GM06990 (cell line): ENCODE results near the gene AFF2.

Experiments
- DNase-seq: peaks from one replicate; pipeline ENCODE4 v3.0.0-alpha.2; 2011; ENCODE audit not compliant: insufficient read length; ENCODE audit errors: extremely low read depth
- H3K27me3 ChIP-seq: replicated peaks from 2 replicates; pipeline ENCODE4 v1.6.0; 2011; ENCODE audit warnings: low read length; ENCODE audit not compliant: control insufficient read depth, insufficient read depth
- H3K36me3 ChIP-seq: 2 replicates; pipeline ENCODE4 v1.5.1; 2011; ENCODE audit warnings: low read length; ENCODE audit not compliant: control insufficient read depth, insufficient read depth
- H3K4me3 ChIP-seq: replicated peaks from 2 replicates; pipeline ENCODE4 v1.5.1; 2011; ENCODE audit warnings: low read depth, mild to moderate bottlenecking, control low read depth, low read length
- TF ChIP-seq, protein P1 (sequence below): IDR thresholded peaks from 2 replicates; pipeline ENCODE4 v1.5.1; 2011; ENCODE audit warnings: low read length, control low read depth, mild to moderate bottlenecking, inconsistent platforms; ENCODE audit not compliant: insufficient read depth, poor library complexity, severe bottlenecking

Gene AFF2

DNA sequence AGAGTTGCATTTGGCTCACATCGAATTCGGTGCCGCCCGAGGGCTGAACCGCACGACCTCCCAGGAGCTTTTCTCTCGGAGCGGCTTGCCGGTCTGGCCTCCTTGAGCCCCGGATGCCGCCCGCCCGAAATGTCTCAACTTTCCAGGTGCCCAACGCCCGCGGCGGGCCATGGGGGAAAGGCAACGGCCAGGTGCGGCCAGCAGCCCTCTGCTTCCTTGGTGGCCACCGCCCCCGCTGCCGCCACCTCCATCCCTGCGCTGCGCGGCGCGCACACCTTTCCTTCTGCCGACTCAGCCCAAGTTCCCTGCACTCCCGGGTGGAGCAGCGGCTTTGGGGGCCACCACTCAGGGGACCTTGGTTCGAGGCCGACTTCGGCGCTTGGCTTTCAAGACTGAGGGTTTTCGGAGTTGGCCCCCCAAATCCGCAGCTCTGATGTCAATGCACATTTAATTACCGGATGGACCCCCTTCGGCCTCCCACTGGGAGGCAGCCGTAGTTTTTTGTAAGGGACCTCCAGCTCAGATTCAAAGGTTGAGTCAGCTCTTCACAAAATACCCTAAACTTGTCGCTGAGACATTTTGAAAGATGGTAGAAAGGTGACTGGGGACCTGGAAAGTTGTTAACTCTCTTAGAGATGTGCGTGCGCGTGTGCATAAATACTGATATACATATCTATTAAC is 1.1 kb downstream of the AFF2 start:
- Histone ChIP-seq H3K27me3 (no peaks in the 10 kb centered on the region; the same call in 1 of the 2 replicates), H3K36me3 (no peaks in the 10 kb centered on the region), H3K4me3 (peak overlapping the region; percentile 13; the same call in 1 of the 2 replicates)
- peak; percentile 11 for DNase-seq
- TF ChIP-seq, protein P1, sequence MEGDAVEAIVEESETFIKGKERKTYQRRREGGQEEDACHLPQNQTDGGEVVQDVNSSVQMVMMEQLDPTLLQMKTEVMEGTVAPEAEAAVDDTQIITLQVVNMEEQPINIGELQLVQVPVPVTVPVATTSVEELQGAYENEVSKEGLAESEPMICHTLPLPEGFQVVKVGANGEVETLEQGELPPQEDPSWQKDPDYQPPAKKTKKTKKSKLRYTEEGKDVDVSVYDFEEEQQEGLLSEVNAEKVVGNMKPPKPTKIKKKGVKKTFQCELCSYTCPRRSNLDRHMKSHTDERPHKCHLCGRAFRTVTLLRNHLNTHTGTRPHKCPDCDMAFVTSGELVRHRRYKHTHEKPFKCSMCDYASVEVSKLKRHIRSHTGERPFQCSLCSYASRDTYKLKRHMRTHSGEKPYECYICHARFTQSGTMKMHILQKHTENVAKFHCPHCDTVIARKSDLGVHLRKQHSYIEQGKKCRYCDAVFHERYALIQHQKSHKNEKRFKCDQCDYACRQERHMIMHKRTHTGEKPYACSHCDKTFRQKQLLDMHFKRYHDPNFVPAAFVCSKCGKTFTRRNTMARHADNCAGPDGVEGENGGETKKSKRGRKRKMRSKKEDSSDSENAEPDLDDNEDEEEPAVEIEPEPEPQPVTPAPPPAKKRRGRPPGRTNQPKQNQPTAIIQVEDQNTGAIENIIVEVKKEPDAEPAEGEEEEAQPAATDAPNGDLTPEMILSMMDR, result no peak

DNA sequence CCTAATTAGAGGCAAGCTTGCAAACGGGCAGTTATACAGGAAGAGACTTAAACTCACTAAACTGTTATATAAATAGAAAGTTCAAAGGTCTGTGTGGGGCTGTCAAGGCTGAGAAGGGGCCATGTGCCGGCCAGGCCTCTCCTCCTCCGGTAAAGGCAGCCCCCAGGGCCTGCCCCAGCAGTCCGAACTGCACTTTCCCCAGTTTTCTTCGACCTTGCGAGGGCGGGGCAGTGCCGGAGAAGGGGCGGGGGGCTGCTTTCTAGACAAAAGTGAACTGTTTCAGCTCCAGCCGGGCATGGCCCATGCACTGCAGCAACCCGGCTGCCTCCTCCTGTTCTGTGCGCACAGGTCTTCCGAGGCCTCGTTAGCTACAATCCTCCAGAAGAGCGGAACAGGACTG is 4.1 kb downstream of the AFF2 start:
- Histone ChIP-seq H3K4me3 (no peak overlapping the region), H3K27me3 (no peaks in the 10 kb centered on the region; the same call in none of the 2 replicates), H3K36me3 (no peaks in the 10 kb centered on the region)
- TF ChIP-seq, protein P1, result no peak
- DNase-seq, result no peak

DNA sequence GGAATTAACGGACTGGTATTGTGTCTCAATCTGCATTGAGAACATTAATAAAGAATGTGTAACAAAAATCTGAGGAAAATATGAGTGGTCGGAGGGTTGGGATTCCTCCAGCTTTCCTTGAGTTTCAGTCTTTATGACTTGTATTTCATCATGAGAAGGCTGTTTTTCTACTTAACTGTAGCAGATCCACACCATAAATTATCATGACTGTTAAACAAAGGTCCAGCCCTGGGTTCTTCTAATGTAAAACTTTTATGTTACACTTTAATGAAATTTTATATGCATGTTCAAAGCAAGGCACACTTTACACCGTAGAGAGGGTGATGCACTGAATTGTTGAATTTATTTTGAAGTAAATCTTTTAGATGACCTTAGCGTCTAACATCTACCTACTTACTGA is 7.0 kb downstream of the AFF2 start:
- DNase-seq, result no peak
- Histone ChIP-seq H3K36me3 (no peaks in the 10 kb centered on the region), H3K27me3 (no peaks in the 10 kb centered on the region; the same call in 1 of the 2 replicates), H3K4me3 (no peak overlapping the region)
- TF ChIP-seq, protein P1, result no peak

DNA sequence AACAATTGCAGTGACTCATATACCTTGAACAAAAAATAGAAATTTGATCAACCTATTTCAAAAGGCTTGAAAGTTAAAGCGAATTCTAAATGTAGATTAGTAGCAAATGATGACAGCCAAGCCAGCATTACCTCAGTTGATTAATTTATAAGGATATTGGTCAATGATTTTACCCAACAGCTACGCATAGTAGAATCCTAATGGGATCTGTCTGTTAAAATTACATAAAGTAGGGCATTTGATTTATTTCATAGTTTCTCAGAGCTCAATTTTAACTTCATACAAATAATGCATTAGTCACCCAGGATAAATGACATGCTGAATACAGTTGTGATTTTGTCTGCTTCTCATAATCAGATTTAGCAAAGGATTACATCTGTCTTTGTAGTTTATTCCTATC is 12.0 kb downstream of the AFF2 start:
- Histone ChIP-seq H3K27me3 (no peaks in the 10 kb centered on the region; the same call in 1 of the 2 replicates), H3K4me3 (no peak overlapping the region), H3K36me3 (no peaks in the 10 kb centered on the region)
- TF ChIP-seq, protein P1, result no peak
- DNase-seq, result no peak

DNA sequence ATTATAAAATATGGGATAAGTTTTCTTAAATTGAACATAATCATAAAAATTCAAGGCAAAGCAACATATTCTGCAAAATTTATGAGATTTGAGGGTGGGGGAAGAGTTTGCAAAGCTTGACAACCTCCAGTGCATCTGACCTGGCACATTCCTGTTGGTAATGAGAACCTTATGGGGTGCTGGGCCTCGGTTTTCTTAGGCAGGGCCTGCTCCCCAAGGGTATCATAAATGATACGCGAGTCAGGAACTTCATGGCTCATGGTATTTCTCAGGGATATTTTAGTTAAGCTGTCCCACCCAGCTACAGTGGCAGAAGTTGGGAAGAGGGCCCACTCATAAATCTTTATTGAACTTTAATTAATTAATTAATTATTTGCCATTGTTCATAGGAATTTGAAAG is 13.2 kb downstream of the AFF2 start:
- TF ChIP-seq, protein P1, result no peak

More for the DNA sequence above, 13.2 kb downstream of the AFF2 start:
- no peaks in the 10 kb centered on the region; the same call in 1 of the 2 replicates for H3K27me3 ChIP-seq
- no peak for DNase-seq
- no peak overlapping the region for H3K4me3 ChIP-seq
- H3K36me3 ChIP-seq, result no peaks in the 10 kb centered on the region
